RPMI8226 (cell line): ENCODE data around the gene NUAK2.
A peak's percentile ranks its signal among the peaks of the same experiment; 100 is the strongest.
"Not testable (repeated sequence)": the region's sequence is repeated elsewhere in the genome, so short reads cannot be mapped to it uniquely, and the experiment has no call there.

ENCODE experiments used
- DNase-seq: peaks from one replicate; pipeline ENCODE4 v3.0.0-alpha.2; 2015

The NUAK2 gene

GRCh38 chr1:205317311-205317917, 4.1 kb downstream of the NUAK2 start:
- DNase-seq: peak; percentile 99

GRCh38 chr1:205316161-205316566, 5.4 kb downstream of the NUAK2 start:
- DNase-seq: peak; percentile 49

GRCh38 chr1:205315008-205315618, 6.4 kb downstream of the NUAK2 start:
- DNase-seq: no peak

GRCh38 chr1:205313563-205314308, 7.8 kb downstream of the NUAK2 start:
- DNase-seq: no peak

GRCh38 chr1:205312866-205313562, 8.5 kb downstream of the NUAK2 start:
- DNase-seq: no peak

GRCh38 chr1:205310976-205311704, 10.4 kb downstream of the NUAK2 start:
- no peak for DNase-seq

- no peak for DNase-seq
Measured at GRCh38 chr1:205309741-205310140, 11.8 kb downstream of the NUAK2 start.

GRCh38 chr1:205306929-205307566, 14.5 kb downstream of the NUAK2 start:
- DNase-seq: no peak

- no peak for DNase-seq
Measured at GRCh38 chr1:205304695-205305070, 16.9 kb downstream of the NUAK2 start.

GRCh38 chr1:205304046-205304694, 17.4 kb downstream of the NUAK2 start:
- DNase-seq: no peak

GRCh38 chr1:205303247-205303888, 18.2 kb downstream of the NUAK2 start:
- no peak for DNase-seq

- DNase-seq: peak; percentile 17
Measured at GRCh38 chr1:205301842-205302588, 19.5 kb downstream of the NUAK2 start.

GRCh38 chr1:205301205-205301821, 20.2 kb downstream of the NUAK2 start:
- DNase-seq: peak; percentile 95

- DNase-seq: no peak
Measured at GRCh38 chr1:205300149-205300548, 21.4 kb downstream of the NUAK2 start.

GRCh38 chr1:205298191-205298994, 23.2 kb downstream of the NUAK2 start:
- DNase-seq: no peak

- DNase-seq: not testable (repeated sequence)
Measured at GRCh38 chr1:205297546-205298177, 23.9 kb downstream of the NUAK2 start.

- no peak for DNase-seq
Measured at GRCh38 chr1:205296154-205296553, 25.4 kb downstream of the NUAK2 start.

- DNase-seq: no peak
Measured at GRCh38 chr1:205294934-205295333, 26.6 kb downstream of the NUAK2 start.
